Lower leg skin (tissue), 3 donors: ENCODE data around the gene SP3.

Experiments used
- CTCF ChIP-seq, 3 donors: fragments of 450-650 bp; IDR thresholded peaks; one replicate each; pipeline ENCODE4 v1.5.1; 2016; ENCODE audit warnings: antibody characterized with exemption in 3 of 3, mild to moderate bottlenecking in 3 of 3, moderate library complexity in 2 of 3
- POLR2A ChIP-seq, 2 donors: fragments of 450-650 bp; IDR thresholded peaks; one replicate each; pipeline ENCODE4 v1.6.1; 2016 to 2017; ENCODE audit warnings: antibody characterized with exemption in 2 of 2, mild to moderate bottlenecking in 1 of 2, moderate library complexity in 1 of 2

- TF ChIP-seq POLR2A (IDR thresholded peaks at IDR 0.05) (no peak), CTCF (IDR thresholded peaks at IDR 0.05) (no peak)
Observed at GRCh38 chr2:173996766-173997165, 31.6 kb upstream of the SP3 start.
